CD4-positive, CD25-positive, alpha-beta regulatory T cell (primary cell): ENCODE data around the gene RIT1. TPM values are rescaled to one million over a fixed set of nuclear protein-coding genes. Genes with fewer than 3 reads are reported as not detected.

Experiments used
- ATAC-seq, 2 donors: fragments of 150-1000 bp; cut with Tn5 transposase; one replicate each; pipeline ENCODE4 v1.10.0; 2021; ENCODE audit warnings: low read depth in 2 of 2, moderate number of reproducible peaks in 2 of 2, moderate library complexity in 1 of 2
- DNase-seq, 3 donors: peaks; one replicate each; pipeline versions ENCODE4 v3.0.0 to v3.0.0-alpha.2; 2012 to 2022; ENCODE audit warnings: mixed read lengths in 1 of 3
- H3K27ac ChIP-seq: one replicate; pipeline ENCODE4 v1.7.0; 2013; ENCODE audit warnings: mild to moderate bottlenecking, low read length; ENCODE audit not compliant: insufficient read depth, poor library complexity, severe bottlenecking
- H3K27me3 ChIP-seq: one replicate; pipeline ENCODE4 v1.7.0; 2013; ENCODE audit warnings: low read length; ENCODE audit not compliant: control insufficient read depth, insufficient read depth
- H3K36me3 ChIP-seq: one replicate; pipeline ENCODE4 v1.7.0; 2013; ENCODE audit warnings: mild to moderate bottlenecking, low read length, moderate library complexity; ENCODE audit not compliant: control insufficient read depth, insufficient read depth
- H3K4me1 ChIP-seq: 2 replicates; pipeline ENCODE4 v1.7.0; 2013; ENCODE audit warnings: mild to moderate bottlenecking, low read length; ENCODE audit not compliant: insufficient read depth, control insufficient read depth, poor library complexity, severe bottlenecking
- H3K4me3 ChIP-seq: one replicate; pipeline ENCODE4 v1.7.0; 2013; ENCODE audit warnings: low read depth, mild to moderate bottlenecking, low read length, moderate library complexity
- H3K9me3 ChIP-seq, 2 experiments: 1 replicate in 1 of 2; 2 replicates in 1 of 2; pipeline ENCODE4 v1.7.0; 2013; ENCODE audit warnings: low read length in 2 of 2, mild to moderate bottlenecking in 1 of 2, moderate library complexity in 1 of 2; ENCODE audit not compliant: control insufficient read depth in 2 of 2
- H3K27ac Mint-ChIP-seq, 3 donors: one replicate each; pipeline ENCODE4 v1.8.0; 2020 to 2022; ENCODE audit warnings: mild to moderate bottlenecking in 3 of 3, mixed read lengths in 3 of 3, moderate library complexity in 2 of 3
- H3K27me3 Mint-ChIP-seq: one replicate; pipeline ENCODE4 v1.8.0; 2022; ENCODE audit warnings: mild to moderate bottlenecking, mixed read lengths
- H3K36me3 Mint-ChIP-seq: one replicate; pipeline ENCODE4 v1.8.0; 2020; ENCODE audit warnings: mixed read lengths
- H3K4me1 Mint-ChIP-seq, 4 donors: one replicate each; pipeline ENCODE4 v1.8.0; 2020 to 2022; ENCODE audit warnings: mixed read lengths in 4 of 4, mild to moderate bottlenecking in 1 of 4
- H3K4me3 Mint-ChIP-seq, 4 donors: one replicate each; pipeline ENCODE4 v1.8.0; 2020 to 2022; ENCODE audit warnings: mild to moderate bottlenecking in 4 of 4, mixed read lengths in 4 of 4, moderate library complexity in 3 of 4
- H3K9me3 Mint-ChIP-seq, 7 donors: one replicate each; pipeline ENCODE4 v1.8.0; 2020 to 2022; ENCODE audit warnings: mixed read lengths in 7 of 7, mild to moderate bottlenecking in 3 of 7, moderate library complexity in 2 of 7
- polyA plus RNA-seq, 4 donors: library from polyadenylated mRNA; unstranded; fragments of 300-500 nt; fragmentation: Illumina TruSeq; gene quantifications; one replicate each; pipeline ENCODE4 v1.2.3, GENCODE V29; 2021
- total RNA-seq: library from RNA; stranded (reverse); gene quantifications from one replicate; pipeline ENCODE4 v1.2.3, GENCODE V29; 2022

RIT1 gene
- total and polyA plus RNA-seq, 5 donors from 2014 or later, result 25.0 to 55.8 (median 29.9) TPM

- H3K36me3 Mint-ChIP-seq, result no peaks in the 10 kb centered on the region
- Histone ChIP-seq H3K36me3 (no peaks in the 10 kb centered on the region), H3K9me3 (no peaks in the 10 kb centered on the region), H3K27ac (no peak overlapping the region), H3K4me3 (no peak overlapping the region), H3K27me3 (no peaks in the 10 kb centered on the region), H3K4me1 (no peaks in the 10 kb centered on the region)
- no peak overlapping the region for H3K4me3 Mint-ChIP-seq
- no peak for ATAC-seq
- H3K27me3 Mint-ChIP-seq, result no peaks in the 10 kb centered on the region
- H3K4me1 Mint-ChIP-seq, result peaks cover 0 to 8% (median 6%) of the 10 kb centered on the region in 4 donors
- peak overlapping the region in 1 of 3 donors; percentile 36 for H3K27ac Mint-ChIP-seq
- no peaks in the 10 kb centered on the region for H3K9me3 Mint-ChIP-seq
- DNase-seq, result no peak
Observed at GRCh38 chr1:155888481-155888880, 22.7 kb downstream of the RIT1 start.

DNA sequence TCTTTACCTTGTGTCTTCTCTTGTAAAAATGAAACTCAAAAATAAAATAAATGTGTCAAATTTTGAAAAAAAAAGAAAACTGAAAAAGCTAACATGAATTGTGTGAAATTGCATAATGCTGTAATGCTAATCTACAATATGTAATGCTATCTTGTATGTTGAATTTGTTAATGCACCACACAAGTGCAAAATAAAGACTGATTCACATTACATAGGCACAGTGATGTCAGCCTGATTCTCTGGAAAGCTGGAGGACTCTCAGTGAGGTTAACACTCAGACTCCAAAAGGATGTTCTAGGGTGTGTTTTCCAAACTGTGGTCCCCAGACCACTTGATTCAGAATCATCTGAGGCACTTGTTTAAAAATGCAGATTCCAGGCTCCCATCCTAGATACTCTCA lies 26.2 kb downstream of the RIT1 start:
- Mint-ChIP-seq H3K27ac (no peak overlapping the region), H3K27me3 (no peaks in the 10 kb centered on the region), H3K4me1 (no peaks in the 10 kb centered on the region), H3K4me3 (no peak overlapping the region), H3K36me3 (peaks cover 2% of the 10 kb centered on the region), H3K9me3 (no peaks in the 10 kb centered on the region)
- no peaks in the 10 kb centered on the region for H3K9me3 ChIP-seq
- DNase-seq, result no peak
- H3K27ac ChIP-seq, result no peak overlapping the region
- no peak overlapping the region for H3K4me3 ChIP-seq
- no peaks in the 10 kb centered on the region for H3K27me3 ChIP-seq
- ATAC-seq, result no peak
- no peaks in the 10 kb centered on the region for H3K4me1 ChIP-seq
- H3K36me3 ChIP-seq, result peaks cover 21% of the 10 kb centered on the region

DNA sequence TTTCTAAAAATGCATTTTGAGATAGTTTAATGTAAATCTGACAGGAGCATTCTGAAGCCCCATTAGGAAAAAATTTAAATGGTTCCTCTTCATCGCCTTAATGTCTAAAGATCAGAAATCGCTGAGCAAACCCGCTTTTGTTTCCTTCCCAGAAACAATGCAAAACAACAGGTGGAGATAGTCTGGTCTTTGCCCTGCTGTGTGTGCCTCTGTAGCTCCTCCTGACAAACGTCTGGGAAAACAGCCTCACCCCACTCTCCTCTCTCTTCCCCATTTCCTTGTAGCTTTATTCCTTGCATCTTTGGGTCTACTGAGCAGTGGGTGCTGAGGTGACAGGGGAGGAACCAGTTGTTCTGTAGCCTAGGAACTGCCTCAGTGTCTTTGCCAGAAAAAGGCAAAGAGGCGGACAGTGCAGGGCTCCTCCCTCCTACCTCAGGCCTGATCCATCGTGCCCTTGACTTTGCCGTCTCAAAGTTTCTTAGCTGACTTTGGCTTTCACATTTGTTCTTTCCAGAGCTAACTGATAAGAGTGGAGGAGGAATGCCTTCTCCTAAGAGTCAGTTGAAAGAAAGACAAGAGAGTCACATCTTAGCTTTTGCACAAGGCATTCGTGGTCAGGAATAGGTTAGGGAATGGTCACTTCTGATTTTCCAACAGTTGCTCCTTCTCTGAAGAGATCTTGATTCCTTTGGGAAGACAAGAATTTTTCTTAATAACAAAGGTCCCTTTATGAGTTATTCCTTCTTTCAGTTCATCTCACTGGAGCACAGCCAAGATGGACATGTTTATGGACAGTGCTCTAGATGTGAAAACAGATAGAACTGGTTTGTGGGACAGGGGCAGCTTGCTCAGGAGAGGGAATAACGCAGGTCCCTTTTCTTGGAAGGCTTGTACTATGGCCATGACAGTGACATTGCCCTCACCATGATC lies 26.9 kb downstream of the RIT1 start:
- Mint-ChIP-seq H3K27me3 (no peaks in the 10 kb centered on the region), H3K4me1 (no peaks in the 10 kb centered on the region), H3K27ac (no peak overlapping the region), H3K4me3 (no peak overlapping the region), H3K36me3 (peaks cover 2% of the 10 kb centered on the region), H3K9me3 (no peaks in the 10 kb centered on the region)
- DNase-seq, result no peak
- H3K4me3 ChIP-seq, result no peak overlapping the region
- ATAC-seq, result no peak
- no peaks in the 10 kb centered on the region for H3K9me3 ChIP-seq
- no peaks in the 10 kb centered on the region for H3K4me1 ChIP-seq
- H3K27me3 ChIP-seq, result no peaks in the 10 kb centered on the region
- H3K27ac ChIP-seq, result no peak overlapping the region
- peaks cover 21% of the 10 kb centered on the region for H3K36me3 ChIP-seq

DNA sequence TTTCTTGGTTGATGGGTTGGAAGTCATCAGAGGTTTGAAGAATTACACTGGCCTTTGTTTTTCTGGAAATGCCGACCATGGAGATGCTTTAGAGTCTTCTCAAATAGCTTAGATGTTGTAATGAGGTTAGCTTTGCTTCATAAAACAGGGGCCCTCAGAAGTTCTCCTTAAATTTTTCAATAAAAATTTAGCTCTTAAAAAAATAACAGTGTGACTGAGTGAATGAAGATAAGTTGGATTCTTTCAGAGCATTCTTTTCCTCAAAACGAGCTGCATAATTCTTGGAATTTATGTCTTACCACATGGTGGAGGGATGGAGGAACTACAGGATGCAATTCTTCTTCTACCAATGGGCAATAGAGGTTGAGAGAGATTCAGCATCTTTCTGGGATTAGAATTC lies 28.4 kb downstream of the RIT1 start:
- no peaks in the 10 kb centered on the region for H3K4me1 ChIP-seq
- no peak for ATAC-seq
- no peaks in the 10 kb centered on the region for H3K9me3 Mint-ChIP-seq
- H3K4me1 Mint-ChIP-seq, result no peaks in the 10 kb centered on the region
- DNase-seq, result no peak
- H3K27ac ChIP-seq, result no peak overlapping the region
- peaks cover 21% of the 10 kb centered on the region for H3K36me3 ChIP-seq
- no peak overlapping the region for H3K27ac Mint-ChIP-seq
- H3K27me3 Mint-ChIP-seq, result no peaks in the 10 kb centered on the region
- peaks cover 2% of the 10 kb centered on the region for H3K36me3 Mint-ChIP-seq
- no peaks in the 10 kb centered on the region for H3K9me3 ChIP-seq
- H3K27me3 ChIP-seq, result no peaks in the 10 kb centered on the region
- H3K4me3 Mint-ChIP-seq, result no peak overlapping the region
- no peak overlapping the region for H3K4me3 ChIP-seq

DNA sequence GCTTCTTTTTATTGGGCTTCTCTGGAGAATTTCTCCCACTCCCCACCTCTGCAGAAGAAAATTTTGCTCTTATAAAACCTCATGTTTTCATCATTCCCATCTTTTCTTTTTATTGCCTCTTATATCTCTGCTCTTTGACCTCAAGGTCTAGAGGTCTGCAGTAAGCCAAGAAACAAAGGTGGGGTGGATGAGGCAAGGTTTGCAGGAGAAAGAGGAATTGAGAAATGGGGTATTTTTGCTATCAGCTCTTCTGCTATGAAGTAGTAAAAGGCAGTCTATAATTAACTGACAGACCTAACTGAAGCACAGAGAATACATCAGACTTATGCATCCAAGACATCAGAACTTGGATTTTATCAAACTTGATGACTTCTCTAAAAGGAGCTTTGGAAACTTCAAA lies 28.9 kb downstream of the RIT1 start:
- no peak overlapping the region for H3K27ac Mint-ChIP-seq
- no peak overlapping the region for H3K4me3 Mint-ChIP-seq
- H3K4me3 ChIP-seq, result no peak overlapping the region
- H3K36me3 ChIP-seq, result peaks cover 21% of the 10 kb centered on the region
- H3K27me3 Mint-ChIP-seq, result no peaks in the 10 kb centered on the region
- H3K27ac ChIP-seq, result no peak overlapping the region
- no peaks in the 10 kb centered on the region for H3K9me3 Mint-ChIP-seq
- H3K9me3 ChIP-seq, result no peaks in the 10 kb centered on the region
- peaks cover 2% of the 10 kb centered on the region for H3K36me3 Mint-ChIP-seq
- H3K4me1 Mint-ChIP-seq, result no peaks in the 10 kb centered on the region
- no peaks in the 10 kb centered on the region for H3K27me3 ChIP-seq
- ATAC-seq (no peak), DNase-seq (no peak)
- no peaks in the 10 kb centered on the region for H3K4me1 ChIP-seq

DNA sequence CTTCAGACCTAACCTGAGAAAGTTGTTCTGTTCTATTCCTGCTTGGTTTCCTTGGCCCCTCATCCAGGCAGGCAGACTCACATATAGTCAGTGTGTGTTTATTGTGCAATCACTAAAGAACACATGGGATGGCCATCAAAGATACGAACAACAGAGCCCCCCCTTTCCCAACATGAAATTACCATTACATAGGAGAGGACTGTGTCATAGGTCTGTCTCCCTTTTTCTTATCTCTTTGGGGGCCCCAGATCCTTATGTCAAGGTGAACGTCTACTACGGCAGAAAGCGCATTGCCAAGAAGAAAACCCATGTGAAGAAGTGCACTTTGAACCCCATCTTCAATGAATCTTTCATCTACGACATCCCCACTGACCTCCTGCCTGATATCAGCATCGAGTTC lies 30.2 kb downstream of the RIT1 start:
- no peaks in the 10 kb centered on the region for H3K9me3 Mint-ChIP-seq
- Histone ChIP-seq H3K9me3 (no peaks in the 10 kb centered on the region), H3K4me3 (no peak overlapping the region), H3K27me3 (no peaks in the 10 kb centered on the region), H3K27ac (no peak overlapping the region), H3K4me1 (no peaks in the 10 kb centered on the region), H3K36me3 (peaks cover 21% of the 10 kb centered on the region)
- peaks cover 2% of the 10 kb centered on the region for H3K36me3 Mint-ChIP-seq
- no peak for ATAC-seq
- H3K27me3 Mint-ChIP-seq, result no peaks in the 10 kb centered on the region
- no peak overlapping the region for H3K27ac Mint-ChIP-seq
- DNase-seq, result no peak
- H3K4me3 Mint-ChIP-seq, result no peak overlapping the region
- H3K4me1 Mint-ChIP-seq, result no peaks in the 10 kb centered on the region

- ATAC-seq (no peak), DNase-seq (no peak)
- Mint-ChIP-seq H3K4me3 (no peak overlapping the region), H3K27ac (no peak overlapping the region), H3K36me3 (peaks cover 2% of the 10 kb centered on the region), H3K9me3 (no peaks in the 10 kb centered on the region), H3K4me1 (no peaks in the 10 kb centered on the region), H3K27me3 (no peaks in the 10 kb centered on the region)
- no peaks in the 10 kb centered on the region for H3K4me1 ChIP-seq
- no peaks in the 10 kb centered on the region for H3K27me3 ChIP-seq
- no peak overlapping the region for H3K27ac ChIP-seq
- H3K9me3 ChIP-seq, result no peaks in the 10 kb centered on the region
- H3K36me3 ChIP-seq, result peaks cover 21% of the 10 kb centered on the region
- no peak overlapping the region for H3K4me3 ChIP-seq
Observed at GRCh38 chr1:155880251-155880650, 30.9 kb downstream of the RIT1 start.

DNA sequence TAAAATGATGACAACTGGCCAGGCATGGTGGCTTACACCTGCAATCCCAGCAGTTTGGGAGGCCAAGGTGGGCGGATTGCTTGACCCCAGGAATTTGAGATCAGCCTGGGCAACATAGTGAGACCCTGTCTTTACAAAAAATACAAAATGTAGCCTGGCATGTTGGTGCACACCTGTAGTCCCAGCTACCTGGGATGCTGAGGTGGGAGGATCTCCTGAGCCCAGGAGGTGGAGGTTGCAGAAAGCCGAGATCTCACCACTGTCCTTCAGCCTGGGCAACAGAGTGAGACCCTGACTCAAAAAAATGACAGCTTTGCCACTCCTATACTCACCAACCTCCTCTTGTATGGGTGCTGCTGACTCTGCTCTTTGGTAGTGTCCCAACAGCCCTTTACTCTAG lies 33.2 kb downstream of the RIT1 start:
- Mint-ChIP-seq H3K27ac (no peak overlapping the region), H3K27me3 (no peaks in the 10 kb centered on the region), H3K4me1 (no peaks in the 10 kb centered on the region), H3K36me3 (peaks cover 2% of the 10 kb centered on the region), H3K9me3 (no peaks in the 10 kb centered on the region), H3K4me3 (no peak overlapping the region)
- no peak for DNase-seq
- Histone ChIP-seq H3K4me3 (no peak overlapping the region), H3K27me3 (no peaks in the 10 kb centered on the region), H3K27ac (no peak overlapping the region), H3K36me3 (peaks cover 18% of the 10 kb centered on the region), H3K4me1 (no peaks in the 10 kb centered on the region), H3K9me3 (no peaks in the 10 kb centered on the region)
- ATAC-seq, result no peak
